Liver (tissue), 9 donors: ENCODE measurements around the gene POLR2H. TPM values are rescaled to one million over a fixed set of nuclear protein-coding genes. Genes with fewer than 3 reads are reported as not detected.
A peak's percentile ranks its signal among the peaks of the same experiment; 100 is the strongest.

ENCODE experiments used
- DNase-seq: peaks from one replicate; pipeline ENCODE4 v3.0.0-alpha.2; 2017; ENCODE audit warnings: low spot score
- H3K27ac ChIP-seq, 2 donors: one replicate each; pipeline ENCODE4 v1.7.0; 2013; ENCODE audit warnings: inconsistent platforms in 2 of 2, low read length in 2 of 2, control low read depth in 1 of 2, low read depth in 1 of 2, mild to moderate bottlenecking in 1 of 2
- H3K27me3 ChIP-seq, 4 donors: one replicate each; pipeline versions ENCODE4 v1.6.1 to v1.7.0; 2013; ENCODE audit warnings: low read length in 3 of 4, inconsistent platforms in 1 of 4, mild to moderate bottlenecking in 1 of 4, moderate library complexity in 1 of 4; ENCODE audit not compliant: control insufficient read depth in 4 of 4, insufficient read depth in 4 of 4
- H3K36me3 ChIP-seq, 4 donors: one replicate each; pipeline versions ENCODE4 v1.6.1 to v1.7.0; 2013; ENCODE audit warnings: low read length in 3 of 4, mild to moderate bottlenecking in 3 of 4, low read depth in 1 of 4, moderate library complexity in 1 of 4; ENCODE audit not compliant: control insufficient read depth in 4 of 4, insufficient read depth in 3 of 4
- H3K4me1 ChIP-seq, 4 donors: one replicate each; pipeline versions ENCODE4 v1.6.1 to v1.7.0; 2013; ENCODE audit warnings: low read length in 3 of 4, mild to moderate bottlenecking in 3 of 4, moderate library complexity in 1 of 4; ENCODE audit not compliant: control insufficient read depth in 4 of 4, insufficient read depth in 4 of 4
- H3K4me3 ChIP-seq, 3 donors: one replicate each; pipeline versions ENCODE4 v1.6.1 to v1.7.0; 2013; ENCODE audit warnings: low read length in 3 of 3, control low read depth in 1 of 3, low read depth in 1 of 3, mild to moderate bottlenecking in 1 of 3
- H3K9ac ChIP-seq, 2 donors: one replicate each; pipeline ENCODE4 v1.7.0; 2013; ENCODE audit warnings: low read length in 2 of 2, mild to moderate bottlenecking in 2 of 2, moderate library complexity in 2 of 2, control low read depth in 1 of 2, low read depth in 1 of 2
- H3K9me3 ChIP-seq, 4 donors: one replicate each; pipeline versions ENCODE4 v1.6.1 to v1.7.0; 2013; ENCODE audit warnings: low read length in 3 of 4; ENCODE audit not compliant: control insufficient read depth in 4 of 4
- FOXA1 ChIP-seq: IDR thresholded peaks from 2 replicates; pipeline ENCODE4 v1.6.1; 2016; ENCODE audit warnings: antibody characterized with exemption
- FOXA2 ChIP-seq: IDR thresholded peaks from 2 replicates; pipeline ENCODE4 v1.6.1; 2016; ENCODE audit warnings: antibody characterized with exemption
- HNF4A ChIP-seq, 2 donors: conservative IDR thresholded peaks; 2 replicates each; pipeline ENCODE4 v1.6.1; 2016; ENCODE audit warnings: antibody characterized with exemption in 2 of 2, mild to moderate bottlenecking in 2 of 2
- JUND ChIP-seq, 2 donors: IDR thresholded peaks; 2 replicates each; pipeline ENCODE4 v1.6.1; 2016; ENCODE audit warnings: antibody characterized with exemption in 2 of 2
- NR2F2 ChIP-seq: IDR thresholded peaks from 2 replicates; pipeline ENCODE4 v1.6.1; 2016; ENCODE audit warnings: antibody characterized with exemption
- RAD21 ChIP-seq, 2 donors: IDR thresholded peaks; 2 replicates each; pipeline ENCODE4 v1.6.1; 2016; ENCODE audit warnings: antibody characterized with exemption in 2 of 2, mild to moderate bottlenecking in 2 of 2
- RXRA ChIP-seq, 2 donors: IDR thresholded peaks; 2 replicates each; pipeline ENCODE4 v1.6.1; 2017 to 2018; ENCODE audit warnings: antibody characterized with exemption in 2 of 2, mild to moderate bottlenecking in 1 of 2
- SP1 ChIP-seq: IDR thresholded peaks from 2 replicates; pipeline ENCODE4 v1.6.1; 2018; ENCODE audit warnings: antibody characterized with exemption, mild to moderate bottlenecking
- TAF1 ChIP-seq: conservative IDR thresholded peaks from 2 replicates; pipeline ENCODE4 v1.6.1; 2016; ENCODE audit warnings: antibody characterized with exemption, mild to moderate bottlenecking
- WGBS: extraction: QIAGEN DNeasy Blood & Tissue Kit; methylation state at CpG from one replicate; pipeline ENCODE4 v1.1.7; 2013; 5-methylcytosine and 5-hydroxymethylcytosine counted together
- polyA plus RNA-seq, 2 donors: library from polyadenylated mRNA; stranded (reverse) in 1 of 2; unstranded in 1 of 2; fragments of 200-250 nt in 1 of 2; fragments of >200 nt in 1 of 2; fragmentation: Nextera tagmentation in 1 of 2; extraction: Ambion mirVana in 1 of 2; gene quantifications; one replicate each; pipeline versions ENCODE4 v1.2.1 to v1.2.3, GENCODE V29; 2013 to 2015
- total RNA-seq, 2 donors: library from RNA; depleted of rRNA; stranded (reverse); fragments of >200 nt; gene quantifications; one replicate each; pipeline ENCODE4 v1.2.3, GENCODE V29; 2014
- TF ChIP-seq, protein P1 (sequence below): fragments of 150-350 bp; IDR thresholded peaks from 2 replicates; pipeline ENCODE4 v1.5.1; 2017; ENCODE audit warnings: improper control_type of control experiment, low read depth, low read length; ENCODE audit not compliant: missing input control
- TF ChIP-seq, protein P2 (sequence below): IDR thresholded peaks from 2 replicates; pipeline ENCODE4 v1.6.1; 2016; ENCODE audit warnings: antibody characterized with exemption, mild to moderate bottlenecking
- TF ChIP-seq, protein P3 (sequence below): IDR thresholded peaks from 2 replicates; pipeline ENCODE4 v1.6.1; 2016; ENCODE audit warnings: antibody characterized with exemption
- donor health status: healthy.
- donor health status: healthy.
- donor health status: healthy.
- donor health status: healthy.
- donor health status: healthy.

The POLR2H gene
- total and polyA plus RNA-seq, 4 donors, result 25.7 to 55.7 (median 43.5) TPM

DNA sequence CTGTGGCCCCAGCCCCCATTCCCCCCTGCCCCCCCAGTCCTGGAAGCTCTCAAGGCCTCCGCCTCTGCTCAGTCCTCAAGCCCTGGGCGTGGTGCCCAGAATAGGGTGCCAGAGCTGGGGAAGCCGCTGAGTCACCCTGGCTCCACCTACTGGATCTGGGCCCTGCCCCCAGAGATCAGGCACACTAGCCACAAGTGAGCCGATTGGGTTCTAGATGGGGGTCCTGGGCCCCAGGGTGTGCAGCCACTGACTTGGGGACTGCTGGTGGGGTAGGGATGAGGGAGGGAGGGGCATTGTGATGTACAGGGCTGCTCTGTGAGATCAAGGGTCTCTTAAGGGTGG lies 41.4 kb upstream of the POLR2H start:
- peaks cover 37 to 66% (median 53%) of the 10 kb centered on the region in 4 donors for H3K36me3 ChIP-seq
- H3K27ac ChIP-seq, result peak overlapping the region; percentile 88 to 90
- peaks cover 20 to 71% (median 66%) of the 10 kb centered on the region in 4 donors for H3K4me1 ChIP-seq
- H3K9me3 ChIP-seq, result no peaks in the 10 kb centered on the region
- H3K27me3 ChIP-seq, result no peaks in the 10 kb centered on the region
- peak overlapping the region; percentile 52 to 56 for H3K9ac ChIP-seq
- WGBS, result 6% methylated on average over 4 of the region's 4 CpGs
- DNase-seq, result peak; percentile 88
- H3K4me3 ChIP-seq, result peak overlapping the region in 2 of 3 donors; percentile 25 to 34
- TF ChIP-seq RXRA (IDR thresholded peaks at IDR 0.05) (peak in 1 of 2 donors; percentile 29), TAF1 (no peak), SP1 (peak; percentile 28), JUND (IDR thresholded peaks at IDR 0.05) (peak; percentile 92 to 97), NR2F2 (no peak), RAD21 (IDR thresholded peaks at IDR 0.05) (peak in 1 of 2 donors; percentile 29), HNF4A (conservative IDR thresholded peaks at IDR 0.05) (peak in 1 of 2 donors; percentile 32)

DNA sequence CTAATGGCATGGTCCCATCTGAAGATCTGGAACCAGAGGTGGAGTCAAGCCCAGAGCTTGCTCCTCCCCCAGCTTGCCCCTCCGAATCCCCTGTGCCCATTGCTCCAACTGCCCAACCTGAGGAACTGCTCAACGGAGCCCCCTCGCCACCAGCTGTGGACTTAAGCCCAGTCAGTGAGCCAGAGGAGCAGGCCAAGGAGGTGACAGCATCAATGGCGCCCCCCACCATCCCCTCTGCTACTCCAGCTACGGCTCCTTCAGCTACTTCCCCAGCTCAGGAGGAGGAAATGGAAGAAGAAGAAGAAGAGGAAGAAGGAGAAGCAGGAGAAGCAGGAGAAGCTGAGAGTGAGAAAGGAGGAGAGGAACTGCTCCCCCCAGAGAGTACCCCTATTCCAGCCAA lies 39.8 kb upstream of the POLR2H start:
- Histone ChIP-seq H3K36me3 (peaks cover 41 to 80% (median 67%) of the 10 kb centered on the region in 4 donors), H3K9ac (no peak overlapping the region), H3K27me3 (no peaks in the 10 kb centered on the region), H3K4me1 (peaks cover 20 to 62% (median 59%) of the 10 kb centered on the region in 4 donors), H3K4me3 (no peak overlapping the region), H3K27ac (peak overlapping the region in 1 of 2 donors; percentile 28), H3K9me3 (no peaks in the 10 kb centered on the region)
- DNase-seq, result no peak
- TF ChIP-seq FOXA1 (no peak), RAD21 (IDR thresholded peaks at IDR 0.05) (no peak), RXRA (IDR thresholded peaks at IDR 0.05) (no peak), TAF1 (no peak), NR2F2 (no peak), JUND (IDR thresholded peaks at IDR 0.05) (no peak), HNF4A (conservative IDR thresholded peaks at IDR 0.05) (no peak), FOXA2 (no peak)
- TF ChIP-seq, protein P1, sequence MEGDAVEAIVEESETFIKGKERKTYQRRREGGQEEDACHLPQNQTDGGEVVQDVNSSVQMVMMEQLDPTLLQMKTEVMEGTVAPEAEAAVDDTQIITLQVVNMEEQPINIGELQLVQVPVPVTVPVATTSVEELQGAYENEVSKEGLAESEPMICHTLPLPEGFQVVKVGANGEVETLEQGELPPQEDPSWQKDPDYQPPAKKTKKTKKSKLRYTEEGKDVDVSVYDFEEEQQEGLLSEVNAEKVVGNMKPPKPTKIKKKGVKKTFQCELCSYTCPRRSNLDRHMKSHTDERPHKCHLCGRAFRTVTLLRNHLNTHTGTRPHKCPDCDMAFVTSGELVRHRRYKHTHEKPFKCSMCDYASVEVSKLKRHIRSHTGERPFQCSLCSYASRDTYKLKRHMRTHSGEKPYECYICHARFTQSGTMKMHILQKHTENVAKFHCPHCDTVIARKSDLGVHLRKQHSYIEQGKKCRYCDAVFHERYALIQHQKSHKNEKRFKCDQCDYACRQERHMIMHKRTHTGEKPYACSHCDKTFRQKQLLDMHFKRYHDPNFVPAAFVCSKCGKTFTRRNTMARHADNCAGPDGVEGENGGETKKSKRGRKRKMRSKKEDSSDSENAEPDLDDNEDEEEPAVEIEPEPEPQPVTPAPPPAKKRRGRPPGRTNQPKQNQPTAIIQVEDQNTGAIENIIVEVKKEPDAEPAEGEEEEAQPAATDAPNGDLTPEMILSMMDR, result no peak
- TF ChIP-seq, protein P2, sequence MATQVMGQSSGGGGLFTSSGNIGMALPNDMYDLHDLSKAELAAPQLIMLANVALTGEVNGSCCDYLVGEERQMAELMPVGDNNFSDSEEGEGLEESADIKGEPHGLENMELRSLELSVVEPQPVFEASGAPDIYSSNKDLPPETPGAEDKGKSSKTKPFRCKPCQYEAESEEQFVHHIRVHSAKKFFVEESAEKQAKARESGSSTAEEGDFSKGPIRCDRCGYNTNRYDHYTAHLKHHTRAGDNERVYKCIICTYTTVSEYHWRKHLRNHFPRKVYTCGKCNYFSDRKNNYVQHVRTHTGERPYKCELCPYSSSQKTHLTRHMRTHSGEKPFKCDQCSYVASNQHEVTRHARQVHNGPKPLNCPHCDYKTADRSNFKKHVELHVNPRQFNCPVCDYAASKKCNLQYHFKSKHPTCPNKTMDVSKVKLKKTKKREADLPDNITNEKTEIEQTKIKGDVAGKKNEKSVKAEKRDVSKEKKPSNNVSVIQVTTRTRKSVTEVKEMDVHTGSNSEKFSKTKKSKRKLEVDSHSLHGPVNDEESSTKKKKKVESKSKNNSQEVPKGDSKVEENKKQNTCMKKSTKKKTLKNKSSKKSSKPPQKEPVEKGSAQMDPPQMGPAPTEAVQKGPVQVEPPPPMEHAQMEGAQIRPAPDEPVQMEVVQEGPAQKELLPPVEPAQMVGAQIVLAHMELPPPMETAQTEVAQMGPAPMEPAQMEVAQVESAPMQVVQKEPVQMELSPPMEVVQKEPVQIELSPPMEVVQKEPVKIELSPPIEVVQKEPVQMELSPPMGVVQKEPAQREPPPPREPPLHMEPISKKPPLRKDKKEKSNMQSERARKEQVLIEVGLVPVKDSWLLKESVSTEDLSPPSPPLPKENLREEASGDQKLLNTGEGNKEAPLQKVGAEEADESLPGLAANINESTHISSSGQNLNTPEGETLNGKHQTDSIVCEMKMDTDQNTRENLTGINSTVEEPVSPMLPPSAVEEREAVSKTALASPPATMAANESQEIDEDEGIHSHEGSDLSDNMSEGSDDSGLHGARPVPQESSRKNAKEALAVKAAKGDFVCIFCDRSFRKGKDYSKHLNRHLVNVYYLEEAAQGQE, result no peak
- TF ChIP-seq, protein P3, sequence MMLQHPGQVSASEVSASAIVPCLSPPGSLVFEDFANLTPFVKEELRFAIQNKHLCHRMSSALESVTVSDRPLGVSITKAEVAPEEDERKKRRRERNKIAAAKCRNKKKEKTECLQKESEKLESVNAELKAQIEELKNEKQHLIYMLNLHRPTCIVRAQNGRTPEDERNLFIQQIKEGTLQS, result no peak
- WGBS, result 93% methylated on average over 5 of the region's 5 CpGs
